ENCODE measurements around the gene DMD. TPM values are rescaled to one million over a fixed set of nuclear protein-coding genes. Genes with fewer than 3 reads are reported as not detected.

DMD gene
- total and polyA plus RNA-seq, 2 of the 13 experiments (the other 11 are each of a cell fraction or from before 2014, with no cell fraction given): 17.6 to 25.9 TPM

GRCh38 chrX:31436424-31436823 is 1774.9 kb downstream of the DMD start:
- WGBS (ENCODE audit: low lambda C conversion rate): 0% methylated on average over 3 of the region's 3 CpGs
- H3K9ac ChIP-seq (ENCODE audit: insufficient read depth, low read depth, low read length): no peak overlapping the region
- CTCF ChIA-PET (ENCODE audit: low intra/inter-chr PET ratio, low total read pairs): no interaction called here
- H3K27me3 ChIP-seq (ENCODE audit: control insufficient read depth in 1 of 2, insufficient read depth in 2 of 2, low read length in 2 of 2): no peaks in the 10 kb centered on the region
- ATAC-seq (no peak), DNase-seq (ENCODE audit: low spot score) (no peak), FAIRE-seq (peak; percentile 18)
- H3K9me3 ChIP-seq (ENCODE audit: low read length): no peaks in the 10 kb centered on the region
- no peaks in the 10 kb centered on the region for H3K36me3 ChIP-seq (replicated peaks in 1 of 2; ENCODE audit: control insufficient read depth in 1 of 2, insufficient read depth in 2 of 2, low read length in 2 of 2)
- H3K4me2 ChIP-seq (ENCODE audit: low read depth, low read length): no peak overlapping the region
- H3K4me3 ChIP-seq (replicated peaks in 1 of 3; ENCODE audit: insufficient read depth in 1 of 3, low read depth in 2 of 3, low read length in 3 of 3): no peak overlapping the region
- H3K27ac ChIP-seq (ENCODE audit: extremely low read length, insufficient read depth, low read length): no peak overlapping the region
- no peaks in the 10 kb centered on the region for H4K20me1 ChIP-seq (ENCODE audit: insufficient read depth, low read length)
- no peak overlapping the region for H2AFZ ChIP-seq (ENCODE audit: low read length)
- peaks cover 11% of the 10 kb centered on the region for H3K4me1 ChIP-seq (ENCODE audit: insufficient read depth, low read length)
- no TSS peak for BruUV-seq (replicated peaks)
- no peaks in the 10 kb centered on the region for H3K79me2 ChIP-seq (ENCODE audit: insufficient read depth, low read length)
- intact Hi-C loops (cut with micrococcal nuclease; ENCODE audit: unreplicated experiment): no loop called here
- in situ Hi-C loops (cut with HindIII; ENCODE audit: extremely low pct_ligation_motif_present, low pct_unique_long_range_greater_than_20kb): no loop called here
- POLR2A ChIA-PET: no interaction called here
- TF ChIP-seq BRCA1 (CRISPR knock-in tag; IDR thresholded peaks at IDR 0.05): no peak
- no peak for TF ChIP-seq CENPT (CRISPR knock-in tag; IDR thresholded peaks at IDR 0.05; ENCODE audit: low read depth)
- TF ChIP-seq FOXO4 (CRISPR knock-in tag; conservative IDR thresholded peaks at IDR 0.05): no peak
- TF ChIP-seq ZNF800 (CRISPR knock-in tag; IDR thresholded peaks at IDR 0.05): no peak
- no peak for TF ChIP-seq ZNF3 (CRISPR knock-in tag; IDR thresholded peaks at IDR 0.05)
- no peak for TF ChIP-seq RBAK (CRISPR knock-in tag; IDR thresholded peaks at IDR 0.05)
- no peak for TF ChIP-seq SRSF1 (optimal IDR thresholded peaks at IDR 0.05; ENCODE audit: low read depth, low read length)
- TF ChIP-seq SRSF4 (IDR thresholded peaks at IDR 0.05; ENCODE audit: low read depth, low read length, poor library complexity, severe bottlenecking): no peak
- TF ChIP-seq REPIN1 (CRISPR knock-in tag; IDR thresholded peaks at IDR 0.05; ENCODE audit: borderline replicate concordance, low read depth): no peak
- TF ChIP-seq ZNF33A (CRISPR knock-in tag; IDR thresholded peaks at IDR 0.05; ENCODE audit: borderline replicate concordance): no peak
- TF ChIP-seq ZSCAN5A (CRISPR knock-in tag; IDR thresholded peaks at IDR 0.05; ENCODE audit: borderline replicate concordance): no peak
- no peak for TF ChIP-seq ZFP41 (CRISPR knock-in tag; IDR thresholded peaks at IDR 0.05; ENCODE audit: borderline replicate concordance)
- no peak for TF ChIP-seq ZNF577 (CRISPR knock-in tag; IDR thresholded peaks at IDR 0.05; ENCODE audit: borderline replicate concordance, low read depth)
- no peak for TF ChIP-seq ZNF7 (CRISPR knock-in tag; IDR thresholded peaks at IDR 0.05)
- TF ChIP-seq CHCHD3 (CRISPR knock-in tag; IDR thresholded peaks at IDR 0.05): no peak
- TF ChIP-seq ZNF431 (CRISPR knock-in tag; IDR thresholded peaks at IDR 0.05; ENCODE audit: borderline replicate concordance, low read depth): no peak
- no peak for TF ChIP-seq FOXO1 (CRISPR knock-in tag; IDR thresholded peaks at IDR 0.05)
- no peak for TF ChIP-seq GATAD2A (CRISPR knock-in tag; IDR thresholded peaks at IDR 0.05)

Measured in HepG2 (cell line).